Myometrial cell (primary cell): ENCODE measurements around the gene LRP3. TPM values are rescaled to one million over a fixed set of nuclear protein-coding genes. Genes with fewer than 3 reads are reported as not detected.

Source experiments
- total RNA-seq: library from RNA; depleted of rRNA; stranded (reverse); fragments of >200 nt; gene quantifications from 2 replicates; pipeline ENCODE4 v1.2.3, GENCODE V29; 2015

The LRP3 gene
- total RNA-seq = 15.3 and 21.4 TPM in 2 replicates

GRCh38 chr19:33193865-33194362, at the start of gene LRP3:
Gene LRP3 (plus strand): TSS chr19:33194330. CDS start chr19:33194786, 456 bp downstream.

GRCh38 chr19:33225458-33225926, 31.4 kb downstream of the LRP3 start, which contains the start of gene SLC7A10:
Gene SLC7A10 (minus strand): TSS chr19:33225850. CDS start chr19:33225703, 147 bp downstream.

Other genes starting within 250 kb of the LRP3 start
- gene CEP89, start 222.4 kb upstream of the LRP3 start, total RNA-seq = 16.5 and 23.4 TPM in 2 replicates
- 6.3 and 6.6 TPM in 2 replicates for gene FAAP24, start 222.1 kb upstream of the LRP3 start, total RNA-seq
- gene RHPN2, start 129.4 kb upstream of the LRP3 start, total RNA-seq = 2.3 and 2.6 TPM in 2 replicates
- gene GPATCH1, start 113.1 kb upstream of the LRP3 start, total RNA-seq = 3.5 and 5.1 TPM in 2 replicates
- gene WDR88, start 62.2 kb upstream of the LRP3 start, total RNA-seq = not detected in 2 replicates
- gene SLC7A10, start 31.5 kb downstream of the LRP3 start, total RNA-seq = not detected in 2 replicates
- not detected in 2 replicates for gene CEBPA, start 108.2 kb downstream of the LRP3 start, total RNA-seq
- gene CEBPG, start 179.4 kb downstream of the LRP3 start, total RNA-seq = 22.5 TPM in 2 replicates